ENCODE results near the gene GFPT2. TPM values are rescaled to one million over a fixed set of nuclear protein-coding genes. Genes with fewer than 3 reads are reported as not detected.

Gene GFPT2
- total and polyA plus RNA-seq, 9 of the 15 experiments (the other 6 are each of a cell fraction or from before 2014, with no cell fraction given), result 0.07 to 0.14 (median 0.08) TPM; not detected in 6

GRCh38 chr5:180350296-180350695 is 2.8 kb downstream of the GFPT2 start:
- no peaks in the 10 kb centered on the region for H3K79me2 ChIP-seq (ENCODE audit: control insufficient read depth, insufficient read depth, low read length)
- no peaks in the 10 kb centered on the region for H3K9me1 ChIP-seq (ENCODE audit: control insufficient read depth, insufficient read depth, low read length)
- H4K20me1 ChIP-seq (replicated peaks; ENCODE audit: control insufficient read depth, insufficient read depth, low read length), result peaks cover 14% of the 10 kb centered on the region; the same call in 1 of the 2 replicates
- no peak overlapping the region for H2AFZ ChIP-seq (ENCODE audit: low read depth, low read length)
- H3K27ac ChIP-seq (ENCODE audit: extremely low read depth, low read depth, low read length), result no peak overlapping the region
- no peak overlapping the region for H3K9ac ChIP-seq (ENCODE audit: insufficient read depth in 1 of 2, low read depth in 2 of 2, low read length in 2 of 2)
- H3K4me3 ChIP-seq, result no peak overlapping the region
- ChIA-PET CTCF (ENCODE audit: low intra/inter-chr PET ratio) (no interaction called here), POLR2A (no interaction called here)
- WGBS (ENCODE audit: insufficient coverage, low coverage, missing lambda C conversion rate), result 1% methylated on average over 7 of the region's 7 CpGs
- no peaks in the 10 kb centered on the region for H3K9me3 ChIP-seq (replicated peaks; ENCODE audit: control insufficient read depth, insufficient read depth, low read depth, low read length)
- H3K4me1 ChIP-seq (replicated peaks in 1 of 2; ENCODE audit: control insufficient read depth in 2 of 2, insufficient read depth in 2 of 2, low read length in 2 of 2), result peaks cover 0 to 23% of the 10 kb centered on the region in 2 experiments; a peak in 2 of 5 replicates
- FAIRE-seq, result no peak
- H3K27me3 ChIP-seq (ENCODE audit: control insufficient read depth in 2 of 2, insufficient read depth in 2 of 2, low read length in 2 of 2), result peaks cover 37 to 88% of the 10 kb centered on the region in 2 experiments; a peak in 4 of 5 replicates
- BruUV-seq (replicated peaks), result no TSS peak
- in situ Hi-C loops (cut with MboI) (no loop called here), intact Hi-C loops (cut with micrococcal nuclease) (no loop called here)
- H3K36me3 ChIP-seq (ENCODE audit: control insufficient read depth, insufficient read depth, low read length), result no peaks in the 10 kb centered on the region
- H3K4me2 ChIP-seq (ENCODE audit: insufficient read depth, low read length), result no peak overlapping the region
- no peak for ATAC-seq
- TF ChIP-seq TBL1XR1 (IDR thresholded peaks at IDR 0.05; ENCODE audit: low read length in 2 of 2), result no peak
- TF ChIP-seq HLTF (IDR thresholded peaks at IDR 0.05), result no peak
- no peak for DNase-seq (ENCODE audit: extremely low read depth in 1 of 4, low spot score in 3 of 4)

- H3K27me3 ChIP-seq (ENCODE audit: control insufficient read depth in 2 of 2, insufficient read depth in 2 of 2, low read length in 2 of 2), result peaks cover 35 to 89% of the 10 kb centered on the region in 2 experiments; a peak in 4 of 5 replicates
- TF ChIP-seq WHSC1 (IDR thresholded peaks at IDR 0.05; ENCODE audit: low read length), result no peak
- TF ChIP-seq ZNF507 (tag; conservative IDR thresholded peaks at IDR 0.05), result no peak
- TF ChIP-seq HNRNPL (IDR thresholded peaks at IDR 0.05; ENCODE audit: low read depth, low read length), result no peak
- TF ChIP-seq ZC3H11A (IDR thresholded peaks at IDR 0.05; ENCODE audit: low read depth, low read length), result no peak
- no peak for TF ChIP-seq ZNF263 (CRISPR knock-in tag; IDR thresholded peaks at IDR 0.05; ENCODE audit: borderline replicate concordance)
- no peak for TF ChIP-seq JUNB (CRISPR knock-in tag; conservative IDR thresholded peaks at IDR 0.05)
- TF ChIP-seq HNRNPLL (IDR thresholded peaks at IDR 0.05; ENCODE audit: low read depth, low read length, poor library complexity, severe bottlenecking), result no peak
- no peak for TF ChIP-seq PTTG1 (tag; IDR thresholded peaks at IDR 0.05; ENCODE audit: low read depth)
- TF ChIP-seq ZNF830 (CRISPR knock-in tag; IDR thresholded peaks at IDR 0.05), result no peak
- ChIA-PET POLR2A (interaction anchor here (0.5 to 0.6 kb wide), 2 partner anchors 94 to 158 kb away, joined by 3 read pairs; no protein-coding TSS in a partner anchor), CTCF (ENCODE audit: low intra/inter-chr PET ratio) (no interaction called here)
- 7% methylated on average over 8 of the region's 8 CpGs for WGBS (ENCODE audit: insufficient coverage, low coverage, missing lambda C conversion rate)
- intact Hi-C loops (cut with micrococcal nuclease) (no loop called here), in situ Hi-C loops (cut with MboI) (no loop called here)
- H3K4me3 ChIP-seq, result no peak overlapping the region
- H2AFZ ChIP-seq (ENCODE audit: low read depth, low read length), result no peak overlapping the region
- no peak for ATAC-seq
- H4K20me1 ChIP-seq (replicated peaks; ENCODE audit: control insufficient read depth, insufficient read depth, low read length), result peaks cover 11% of the 10 kb centered on the region; the same call in 1 of the 2 replicates
- H3K9ac ChIP-seq (ENCODE audit: insufficient read depth in 1 of 2, low read depth in 2 of 2, low read length in 2 of 2), result no peak overlapping the region
- no TSS peak for BruUV-seq (replicated peaks)
- H3K79me2 ChIP-seq (ENCODE audit: control insufficient read depth, insufficient read depth, low read length), result no peaks in the 10 kb centered on the region
- H3K9me1 ChIP-seq (ENCODE audit: control insufficient read depth, insufficient read depth, low read length), result no peaks in the 10 kb centered on the region
- H3K27ac ChIP-seq (ENCODE audit: extremely low read depth, low read depth, low read length), result no peak overlapping the region
- FAIRE-seq, result no peak
- no peaks in the 10 kb centered on the region for H3K9me3 ChIP-seq (replicated peaks; ENCODE audit: control insufficient read depth, insufficient read depth, low read depth, low read length)
- H3K4me2 ChIP-seq (ENCODE audit: insufficient read depth, low read length), result no peak overlapping the region
- no peaks in the 10 kb centered on the region for H3K36me3 ChIP-seq (ENCODE audit: control insufficient read depth, insufficient read depth, low read length)
- no peak for DNase-seq (ENCODE audit: extremely low read depth in 1 of 4, low spot score in 3 of 4)
- peaks cover 0 to 23% of the 10 kb centered on the region in 2 experiments; a peak in 2 of 5 replicates for H3K4me1 ChIP-seq (replicated peaks in 1 of 2; ENCODE audit: control insufficient read depth in 2 of 2, insufficient read depth in 2 of 2, low read length in 2 of 2)
Measured at GRCh38 chr5:180349391-180349790, 3.7 kb downstream of the GFPT2 start.

All from K562 (cell line).